Activated CD8-positive, alpha-beta memory T cell treated with anti-CD3 and anti-CD28 coated beads, Interleukin-2, amount 10 ng/mL, durations not matched to agents 7 days and 5 days (primary cell): ENCODE data around the gene ISOC1. TPM values are rescaled to one million over a fixed set of nuclear protein-coding genes. Genes with fewer than 3 reads are reported as not detected.
A peak's percentile ranks its signal among the peaks of the same experiment; 100 is the strongest.

ENCODE experiments used
- ATAC-seq: fragments of 150-1000 bp; cut with Tn5 transposase; one replicate; pipeline ENCODE4 v1.10.0; 2021; ENCODE audit warnings: moderate library complexity
- CTCF ChIA-PET: fragments of 350-600 bp; sonication (Branson Sonifier 250); formaldehyde crosslinking; loops from one replicate; lab custom pipeline; 2021; ENCODE audit warnings: antibody characterized with exemption; lab: Charles Lee
- DNase-seq: peaks from one replicate; pipeline ENCODE4 v3.0.0-alpha.2; 2020
- H3K27ac Mint-ChIP-seq: one replicate; pipeline ENCODE4 v1.8.0; 2021; ENCODE audit warnings: mild to moderate bottlenecking, mixed read lengths
- H3K27me3 Mint-ChIP-seq: one replicate; pipeline ENCODE4 v1.8.0; 2021; ENCODE audit warnings: mixed read lengths
- H3K36me3 Mint-ChIP-seq: one replicate; pipeline ENCODE4 v1.8.0; 2021; ENCODE audit warnings: mild to moderate bottlenecking, mixed read lengths
- H3K4me1 Mint-ChIP-seq: one replicate; pipeline ENCODE4 v1.8.0; 2021; ENCODE audit warnings: mixed read lengths
- H3K4me3 Mint-ChIP-seq: one replicate; pipeline ENCODE4 v1.8.0; 2021; ENCODE audit warnings: mild to moderate bottlenecking, moderate library complexity, mixed read lengths
- H3K9me3 Mint-ChIP-seq: one replicate; pipeline ENCODE4 v1.8.0; 2022; ENCODE audit warnings: low read depth, mixed read lengths
- total RNA-seq, 2 experiments: library from RNA; stranded (reverse); gene quantifications; one replicate each; pipeline ENCODE4 v1.2.3, GENCODE V29; 2021

ISOC1 gene
- total RNA-seq, result 10 to 100 TPM; 15.5 to 21.4 TPM

GRCh38 chr5:129094087-129094923 is at the start of gene ISOC1:
Gene ISOC1, plus strand, starts transcription at chr5:129094749. Its CDS starts 18 bp downstream, at chr5:129094767.
- peaks cover 27% of the 10 kb centered on the region for H3K27me3 Mint-ChIP-seq
- H3K9me3 Mint-ChIP-seq, result no peaks in the 10 kb centered on the region
- peaks cover 2% of the 10 kb centered on the region for H3K36me3 Mint-ChIP-seq
- DNase-seq (peak; percentile 92), ATAC-seq (peak; percentile 95)
- peak within 1 kb of the TSS; percentile 84 for H3K4me3 Mint-ChIP-seq
- CTCF ChIA-PET, result interaction anchor here (0.7 to 3.6 kb wide), 5 partner anchors 11 to 39 kb away, joined by 3 to 51 read pairs (median 4); no protein-coding TSS in a partner anchor
- H3K27ac Mint-ChIP-seq, result peak within 1 kb of the TSS; percentile 77
- peaks cover 28% of the 10 kb centered on the region for H3K4me1 Mint-ChIP-seq

GRCh38 chr5:129046151-129046550 is 48.4 kb upstream of the ISOC1 start:
- CTCF ChIA-PET, result no interaction called here

GRCh38 chr5:129048509-129048908 is 46.0 kb upstream of the ISOC1 start:
- Mint-ChIP-seq H3K4me1 (no peaks in the 10 kb centered on the region), H3K27me3 (no peaks in the 10 kb centered on the region), H3K27ac (no peak overlapping the region), H3K9me3 (peaks cover 6% of the 10 kb centered on the region), H3K36me3 (no peaks in the 10 kb centered on the region), H3K4me3 (no peak overlapping the region)
- ATAC-seq (no peak), DNase-seq (no peak)
- CTCF ChIA-PET, result no interaction called here

More at GRCh38 chr5:129046151-129046550, 48.4 kb upstream of the ISOC1 start:
- no peak overlapping the region for H3K4me3 Mint-ChIP-seq
- H3K4me1 Mint-ChIP-seq, result no peaks in the 10 kb centered on the region
- no peak overlapping the region for H3K27ac Mint-ChIP-seq
- no peaks in the 10 kb centered on the region for H3K36me3 Mint-ChIP-seq
- H3K27me3 Mint-ChIP-seq, result no peaks in the 10 kb centered on the region
- ATAC-seq (no peak), DNase-seq (no peak)
- peaks cover 6% of the 10 kb centered on the region for H3K9me3 Mint-ChIP-seq

GRCh38 chr5:129049126-129049799 is 45.3 kb upstream of the ISOC1 start:
- H3K9me3 Mint-ChIP-seq, result peaks cover 2% of the 10 kb centered on the region
- CTCF ChIA-PET, result no interaction called here
- no peaks in the 10 kb centered on the region for H3K4me1 Mint-ChIP-seq
- no peak overlapping the region for H3K4me3 Mint-ChIP-seq
- H3K36me3 Mint-ChIP-seq, result no peaks in the 10 kb centered on the region
- H3K27me3 Mint-ChIP-seq, result no peaks in the 10 kb centered on the region
- no peak for DNase-seq
- no peak overlapping the region for H3K27ac Mint-ChIP-seq
- no peak for ATAC-seq

- no peaks in the 10 kb centered on the region for H3K27me3 Mint-ChIP-seq
- H3K4me3 Mint-ChIP-seq, result no peak overlapping the region
- no peaks in the 10 kb centered on the region for H3K4me1 Mint-ChIP-seq
- ATAC-seq (no peak), DNase-seq (no peak)
- H3K9me3 Mint-ChIP-seq, result no peaks in the 10 kb centered on the region
- CTCF ChIA-PET, result no interaction called here
- H3K27ac Mint-ChIP-seq, result no peak overlapping the region
- no peaks in the 10 kb centered on the region for H3K36me3 Mint-ChIP-seq
Observed at GRCh38 chr5:129051283-129051682, 43.3 kb upstream of the ISOC1 start.

GRCh38 chr5:129053438-129053837 is 41.1 kb upstream of the ISOC1 start:
- Mint-ChIP-seq H3K27ac (no peak overlapping the region), H3K4me3 (no peak overlapping the region), H3K27me3 (no peaks in the 10 kb centered on the region), H3K36me3 (no peaks in the 10 kb centered on the region), H3K4me1 (no peaks in the 10 kb centered on the region), H3K9me3 (no peaks in the 10 kb centered on the region)
- ATAC-seq (no peak), DNase-seq (no peak)
- CTCF ChIA-PET, result no interaction called here

- DNase-seq (no peak), ATAC-seq (no peak)
- H3K9me3 Mint-ChIP-seq, result no peaks in the 10 kb centered on the region
- no peak overlapping the region for H3K4me3 Mint-ChIP-seq
- no peaks in the 10 kb centered on the region for H3K36me3 Mint-ChIP-seq
- H3K27me3 Mint-ChIP-seq, result peaks cover 8% of the 10 kb centered on the region
- H3K27ac Mint-ChIP-seq, result no peak overlapping the region
- CTCF ChIA-PET, result no interaction called here
- H3K4me1 Mint-ChIP-seq, result no peaks in the 10 kb centered on the region
Observed at GRCh38 chr5:129057329-129057728, 37.2 kb upstream of the ISOC1 start.

GRCh38 chr5:129061849-129062248 is 32.7 kb upstream of the ISOC1 start:
- no peaks in the 10 kb centered on the region for H3K4me1 Mint-ChIP-seq
- no peak for DNase-seq
- no peaks in the 10 kb centered on the region for H3K36me3 Mint-ChIP-seq
- peaks cover 12% of the 10 kb centered on the region for H3K27me3 Mint-ChIP-seq
- no peak overlapping the region for H3K27ac Mint-ChIP-seq
- no peak for ATAC-seq
- no peak overlapping the region for H3K4me3 Mint-ChIP-seq
- CTCF ChIA-PET, result no interaction called here
- H3K9me3 Mint-ChIP-seq, result no peaks in the 10 kb centered on the region

GRCh38 chr5:129063483-129064113 is 31.0 kb upstream of the ISOC1 start:
- Mint-ChIP-seq H3K27ac (no peak overlapping the region), H3K9me3 (no peaks in the 10 kb centered on the region), H3K4me3 (no peak overlapping the region), H3K36me3 (no peaks in the 10 kb centered on the region), H3K27me3 (peaks cover 12% of the 10 kb centered on the region), H3K4me1 (no peaks in the 10 kb centered on the region)
- no peak for ATAC-seq
- DNase-seq, result no peak
- CTCF ChIA-PET, result no interaction called here

GRCh38 chr5:129065721-129066120 is 28.8 kb upstream of the ISOC1 start:
- Mint-ChIP-seq H3K4me1 (no peaks in the 10 kb centered on the region), H3K27ac (no peak overlapping the region), H3K4me3 (no peak overlapping the region), H3K27me3 (peaks cover 4% of the 10 kb centered on the region), H3K36me3 (no peaks in the 10 kb centered on the region), H3K9me3 (no peaks in the 10 kb centered on the region)
- CTCF ChIA-PET, result no interaction called here
- DNase-seq (no peak), ATAC-seq (no peak)

GRCh38 chr5:129067745-129068144 is 26.8 kb upstream of the ISOC1 start:
- H3K4me1 Mint-ChIP-seq, result no peaks in the 10 kb centered on the region
- ATAC-seq (no peak), DNase-seq (no peak)
- CTCF ChIA-PET, result no interaction called here
- no peaks in the 10 kb centered on the region for H3K36me3 Mint-ChIP-seq
- H3K9me3 Mint-ChIP-seq, result no peaks in the 10 kb centered on the region
- H3K27me3 Mint-ChIP-seq, result peaks cover 5% of the 10 kb centered on the region
- H3K4me3 Mint-ChIP-seq, result no peak overlapping the region
- no peak overlapping the region for H3K27ac Mint-ChIP-seq

GRCh38 chr5:129069292-129069691 is 25.3 kb upstream of the ISOC1 start:
- no peak for ATAC-seq
- no peaks in the 10 kb centered on the region for H3K9me3 Mint-ChIP-seq
- no peak for DNase-seq
- H3K36me3 Mint-ChIP-seq, result no peaks in the 10 kb centered on the region
- CTCF ChIA-PET, result no interaction called here
- peaks cover 8% of the 10 kb centered on the region for H3K27me3 Mint-ChIP-seq
- H3K4me3 Mint-ChIP-seq, result no peak overlapping the region
- H3K27ac Mint-ChIP-seq, result no peak overlapping the region
- H3K4me1 Mint-ChIP-seq, result no peaks in the 10 kb centered on the region

- CTCF ChIA-PET, result no interaction called here
- Mint-ChIP-seq H3K4me1 (no peaks in the 10 kb centered on the region), H3K27me3 (peaks cover 14% of the 10 kb centered on the region)
Observed at GRCh38 chr5:129073111-129073510, 21.4 kb upstream of the ISOC1 start.

More at GRCh38 chr5:129073111-129073510, 21.4 kb upstream of the ISOC1 start:
- DNase-seq (no peak), ATAC-seq (no peak)
- no peak overlapping the region for H3K27ac Mint-ChIP-seq
- H3K4me3 Mint-ChIP-seq, result no peak overlapping the region
- no peaks in the 10 kb centered on the region for H3K36me3 Mint-ChIP-seq
- H3K9me3 Mint-ChIP-seq, result no peaks in the 10 kb centered on the region
